GM19372 (cell line): ENCODE data around the gene U2AF1L4.

ENCODE experiments used
- ATAC-seq: cut with Tn5 transposase; IDR thresholded peaks from one replicate; pipeline ENCODE4 v1.9.1; 2021; ENCODE audit warnings: mild to moderate bottlenecking, low read depth, moderate library complexity; ENCODE audit not compliant: unreplicated experiment

The U2AF1L4 gene

DNA sequence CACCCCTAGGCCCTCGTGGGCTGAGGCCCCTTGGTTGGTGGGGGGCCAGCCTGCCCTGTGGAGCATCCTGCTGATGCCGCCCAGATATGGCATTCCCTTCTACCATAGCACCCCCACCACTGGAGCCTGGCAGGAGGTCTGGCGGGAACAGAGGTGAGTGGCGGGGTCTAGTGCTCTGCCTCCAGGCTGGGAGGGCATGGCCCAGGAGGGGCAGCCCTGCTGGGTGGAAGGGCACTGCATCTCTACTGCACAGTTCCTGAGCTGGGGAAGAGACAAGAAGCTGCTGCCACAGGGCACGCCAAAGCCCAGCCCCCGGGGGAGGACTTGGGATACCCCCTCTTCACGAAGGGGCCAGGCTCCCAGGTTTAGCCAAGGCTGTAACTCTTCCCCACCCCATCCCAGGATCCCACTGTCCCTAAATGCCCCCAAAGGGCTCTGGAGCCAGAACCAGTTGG lies 29.8 kb downstream of the U2AF1L4 start:
- ATAC-seq = no peak

DNA sequence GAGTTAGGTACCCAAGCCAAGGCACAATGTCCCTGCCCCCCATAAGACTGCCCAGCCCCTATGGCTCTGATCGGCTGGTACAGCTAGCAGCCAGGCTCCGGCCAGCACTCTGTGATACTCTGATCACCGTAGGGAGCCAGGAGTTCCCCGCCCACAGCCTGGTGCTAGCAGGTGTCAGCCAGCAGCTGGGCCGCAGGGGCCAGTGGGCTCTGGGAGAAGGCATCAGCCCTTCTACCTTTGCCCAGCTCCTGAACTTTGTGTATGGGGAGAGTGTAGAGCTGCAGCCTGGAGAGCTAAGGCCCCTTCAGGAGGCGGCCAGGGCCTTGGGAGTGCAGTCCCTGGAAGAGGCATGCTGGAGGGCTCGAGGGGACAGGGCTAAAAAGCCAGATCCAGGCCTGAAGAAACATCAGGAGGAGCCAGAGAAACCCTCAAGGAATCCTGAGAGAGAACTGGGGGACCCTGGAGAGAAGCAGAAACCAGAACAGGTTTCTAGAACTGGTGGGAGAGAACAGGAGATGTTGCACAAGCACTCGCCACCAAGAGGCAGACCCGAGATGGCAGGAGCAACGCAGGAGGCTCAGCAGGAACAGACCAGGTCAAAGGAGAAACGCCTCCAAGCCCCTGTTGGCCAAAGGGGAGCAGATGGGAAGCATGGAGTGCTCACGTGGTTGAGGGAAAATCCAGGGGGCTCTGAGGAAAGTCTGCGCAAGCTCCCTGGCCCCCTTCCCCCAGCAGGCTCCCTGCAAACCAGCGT lies 30.4 kb downstream of the U2AF1L4 start:
- ATAC-seq = no peak

DNA sequence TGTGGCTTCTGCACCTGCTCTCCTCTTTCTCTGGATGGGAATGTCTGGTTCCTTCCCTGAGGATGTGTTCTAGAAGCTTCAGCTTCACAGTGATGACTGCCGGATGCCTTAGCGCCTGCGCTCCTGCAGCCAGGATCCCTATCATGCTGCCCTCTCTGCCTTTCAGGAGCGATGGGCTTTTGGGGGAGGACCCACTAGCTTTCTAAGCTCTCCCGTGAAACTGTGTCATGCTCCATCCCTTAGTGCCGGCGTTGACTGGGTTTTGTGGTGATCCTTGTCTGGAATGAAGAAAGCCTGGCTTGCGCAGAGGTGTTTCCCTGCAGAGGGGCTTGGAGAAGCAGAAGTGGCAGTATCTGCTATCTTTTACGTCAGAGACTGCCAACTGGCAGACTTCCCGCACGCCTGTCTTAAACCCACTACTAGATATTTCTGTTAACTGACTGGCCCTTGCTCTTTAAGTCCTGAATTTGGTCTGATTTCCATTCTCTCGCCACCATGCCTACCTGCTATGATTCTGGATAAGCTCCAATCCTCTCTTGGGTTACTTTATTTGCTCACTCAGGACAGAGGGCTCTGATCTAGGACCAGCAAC lies 31.2 kb downstream of the U2AF1L4 start:
- ATAC-seq = no peak

DNA sequence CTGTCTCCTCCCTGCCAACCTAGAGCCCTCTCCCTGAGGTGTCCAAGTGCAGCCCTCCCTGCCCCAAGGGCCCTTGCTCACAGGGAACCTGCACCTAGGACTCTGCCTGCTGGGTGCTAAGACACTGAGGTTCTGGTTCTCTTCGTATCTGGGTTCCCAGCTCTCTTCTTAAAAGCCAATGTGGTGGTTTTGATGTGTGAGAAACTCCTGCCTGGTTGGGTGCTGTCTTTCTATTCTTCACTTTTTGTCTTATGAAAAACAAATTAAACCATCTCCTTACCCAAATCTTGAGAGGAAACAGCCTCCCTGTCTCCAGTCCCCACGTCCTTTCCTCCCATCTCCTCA lies 31.7 kb downstream of the U2AF1L4 start:
- ATAC-seq = no peak

DNA sequence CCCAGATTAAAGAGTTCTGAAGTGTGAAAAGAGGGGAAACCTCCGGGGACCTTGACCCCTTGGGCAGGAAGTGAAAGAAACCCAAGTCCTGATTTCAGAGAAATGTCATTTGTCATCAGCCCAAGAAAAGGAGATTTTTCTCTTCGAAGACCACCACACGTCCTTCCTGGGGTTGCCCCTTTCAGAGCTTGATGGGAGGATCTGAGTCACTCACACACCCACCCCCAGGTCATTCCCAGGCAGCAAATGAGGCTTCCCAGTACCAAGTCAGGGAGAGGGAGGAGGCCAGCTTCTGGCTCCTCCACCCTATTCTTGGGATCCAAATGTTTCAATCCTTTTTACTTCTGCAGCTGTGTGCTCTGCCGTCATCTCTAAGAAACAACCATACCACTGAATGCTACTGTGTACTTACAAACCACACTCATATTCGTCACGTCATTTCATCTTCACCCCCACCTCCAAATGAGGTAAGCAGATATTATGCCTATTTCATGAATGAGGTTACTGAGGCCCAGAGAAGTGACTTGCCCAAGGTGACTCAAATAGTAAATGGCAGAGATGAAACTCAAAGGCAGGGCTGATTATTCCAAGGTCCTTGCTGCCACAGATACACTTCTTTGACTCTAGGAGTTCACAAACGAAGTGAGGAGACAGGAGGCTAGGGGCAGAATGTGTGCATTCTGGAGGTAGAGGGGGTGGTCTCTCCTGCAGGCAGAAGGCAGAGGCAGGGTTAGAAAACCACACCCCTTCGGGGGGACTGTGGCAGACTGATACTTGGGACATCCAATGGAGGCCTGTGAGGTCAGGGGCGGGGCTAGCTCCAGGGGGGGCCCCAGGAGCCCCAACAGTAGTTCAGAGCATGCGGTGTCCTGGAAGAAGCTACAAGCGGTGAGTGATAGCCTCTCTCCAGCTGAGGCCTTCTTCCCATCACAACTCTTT lies 32.4 kb downstream of the U2AF1L4 start:
- no peak for ATAC-seq

DNA sequence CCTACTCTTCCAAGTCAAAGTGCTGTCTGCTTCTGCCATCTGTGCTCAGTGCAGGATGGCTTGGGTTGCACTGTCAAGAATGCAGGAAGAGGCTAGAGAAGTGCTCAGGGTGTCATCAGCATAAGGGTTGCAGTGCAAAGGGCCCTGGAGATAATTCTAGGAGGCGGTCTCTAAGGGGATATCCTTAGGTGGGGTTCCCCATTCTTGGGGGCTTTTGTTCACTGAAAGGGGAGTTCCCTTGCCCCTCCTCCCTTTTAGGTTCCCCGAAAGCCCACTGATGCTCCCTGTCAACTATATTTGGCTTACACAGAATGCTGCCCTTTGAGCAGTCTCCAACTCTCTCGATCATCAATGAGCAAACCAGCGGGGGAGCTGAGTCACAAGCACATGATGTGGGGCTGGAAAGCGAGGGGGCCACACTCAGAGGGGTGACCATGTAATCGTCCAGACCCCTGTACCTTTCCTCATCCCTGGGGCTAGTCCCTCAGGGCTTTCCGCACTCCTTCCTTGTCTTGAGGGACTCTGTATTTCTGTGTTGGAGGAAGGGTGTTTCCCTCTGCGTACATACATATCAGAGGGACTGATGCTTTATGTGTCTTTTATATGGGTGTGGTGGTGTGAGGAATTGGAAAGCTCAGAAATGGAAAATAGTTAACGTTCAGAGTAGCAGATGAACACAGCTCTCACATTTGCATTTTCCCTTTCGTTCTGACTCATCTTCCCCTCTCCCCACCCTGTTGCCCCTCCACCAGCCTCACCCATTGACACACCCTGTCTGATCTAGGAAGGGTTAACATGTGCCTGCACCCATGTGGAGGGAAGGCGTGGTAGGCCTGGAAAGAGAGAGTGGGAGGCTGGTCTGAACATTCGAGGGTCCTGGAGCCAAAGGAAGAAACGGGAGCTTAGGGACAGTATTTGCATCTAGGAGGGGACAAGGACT lies 34.2 kb downstream of the U2AF1L4 start:
- ATAC-seq = peak; percentile 36

DNA sequence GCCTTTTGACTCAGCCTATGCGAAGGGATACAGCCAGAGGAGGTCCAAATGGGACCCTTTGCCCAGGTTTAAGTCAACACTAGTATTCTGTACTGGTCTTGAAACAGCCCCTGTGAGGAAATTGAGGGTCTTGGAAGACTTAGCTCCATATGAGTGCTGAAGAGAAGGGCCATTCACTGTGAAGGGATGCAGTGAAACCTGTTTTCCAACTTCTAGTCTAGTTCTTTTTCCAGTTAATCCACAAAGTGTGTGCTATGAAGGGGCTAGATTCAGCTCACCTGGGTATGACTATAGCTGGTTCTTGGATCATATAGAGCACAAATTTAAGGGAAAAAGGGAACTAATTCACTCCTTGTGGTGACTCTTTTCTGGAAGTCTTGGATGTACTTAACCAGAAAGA lies 36.8 kb downstream of the U2AF1L4 start:
- ATAC-seq = no peak

DNA sequence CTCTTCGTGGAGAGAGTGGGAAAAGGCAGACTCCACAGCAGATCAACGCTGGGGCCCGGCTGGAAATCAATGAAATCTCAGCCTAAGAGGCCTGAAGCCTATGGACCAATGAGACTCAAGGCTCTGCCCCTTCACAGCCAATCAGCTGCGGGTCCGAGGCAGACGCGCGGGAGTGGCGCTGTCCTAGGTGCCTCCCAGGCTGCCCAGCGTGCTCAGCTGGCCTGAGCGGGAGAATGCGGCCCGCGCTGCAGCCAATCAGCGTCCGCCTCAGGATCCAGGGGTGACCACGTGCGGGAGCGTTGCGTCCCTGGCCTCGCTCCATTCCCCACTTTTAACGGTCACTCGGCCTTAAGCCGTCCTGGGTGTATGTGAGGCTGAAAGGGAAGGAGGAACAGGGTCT lies 41.0 kb downstream of the U2AF1L4 start, which contains the start of gene ZBTB32:
Gene ZBTB32, plus strand, starts transcription at position 341 of the 400 bp plus-strand sequence. CDS start 10,069 bp downstream, outside the sequence.
- ATAC-seq = no peak

DNA sequence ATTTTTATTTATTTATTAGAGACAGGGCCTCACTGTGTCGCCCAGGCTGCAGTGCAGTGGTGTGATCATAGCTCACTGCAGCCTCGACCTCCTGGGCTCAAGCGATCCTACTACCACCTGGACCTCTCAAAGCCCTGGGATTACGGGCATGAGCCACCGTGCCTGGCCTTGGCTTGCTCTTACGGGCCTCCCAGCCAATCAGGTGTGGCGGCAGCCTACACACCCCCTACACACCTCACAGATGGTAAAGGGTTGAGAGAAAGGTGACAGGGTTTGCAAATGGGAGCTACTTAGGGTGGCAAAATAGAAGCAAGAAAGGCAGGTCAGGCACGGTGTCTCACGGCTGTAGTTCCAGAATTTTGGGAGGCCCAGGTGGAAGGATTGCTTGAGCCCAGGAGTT lies 41.9 kb downstream of the U2AF1L4 start:
- no peak for ATAC-seq

DNA sequence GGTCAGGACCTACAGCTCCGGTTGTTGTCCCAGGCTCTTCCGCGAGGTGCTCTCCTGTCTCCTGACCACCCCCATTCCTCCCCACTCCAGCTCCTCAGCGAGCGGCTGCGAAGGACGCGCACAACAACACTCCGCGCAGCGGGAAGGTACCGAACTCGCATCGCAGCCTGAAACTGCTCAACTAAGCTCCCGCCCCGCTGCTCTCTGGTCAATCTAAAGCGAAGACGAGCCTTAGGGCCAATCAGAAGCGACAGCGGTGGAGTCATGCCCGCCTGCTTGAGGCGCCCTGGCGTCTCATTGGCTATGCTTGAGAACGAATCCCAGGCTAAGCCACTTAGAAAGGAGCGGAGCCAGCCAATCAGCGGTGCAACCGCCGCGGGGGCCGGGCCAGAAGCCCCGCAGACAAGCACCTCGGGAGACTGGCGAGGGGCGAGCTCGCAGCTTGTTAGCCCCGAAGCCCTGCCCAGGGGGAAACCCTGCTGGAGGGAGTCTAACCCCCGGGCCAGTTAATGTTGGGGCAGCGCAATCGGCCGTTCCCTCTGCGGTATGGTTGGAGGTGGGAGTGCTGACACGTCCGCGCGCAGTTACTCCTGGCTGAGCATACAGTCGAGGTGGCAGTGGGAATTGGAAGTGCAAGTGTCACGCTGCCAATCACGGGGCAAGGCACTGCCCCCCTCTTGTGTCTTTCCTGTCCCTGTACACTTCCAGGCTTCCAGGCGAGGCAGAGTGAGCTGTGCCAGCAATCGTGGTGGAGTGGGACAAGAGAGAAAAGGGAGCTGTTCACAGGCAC lies 42.8 kb downstream of the U2AF1L4 start:
- ATAC-seq = peak; percentile 96

DNA sequence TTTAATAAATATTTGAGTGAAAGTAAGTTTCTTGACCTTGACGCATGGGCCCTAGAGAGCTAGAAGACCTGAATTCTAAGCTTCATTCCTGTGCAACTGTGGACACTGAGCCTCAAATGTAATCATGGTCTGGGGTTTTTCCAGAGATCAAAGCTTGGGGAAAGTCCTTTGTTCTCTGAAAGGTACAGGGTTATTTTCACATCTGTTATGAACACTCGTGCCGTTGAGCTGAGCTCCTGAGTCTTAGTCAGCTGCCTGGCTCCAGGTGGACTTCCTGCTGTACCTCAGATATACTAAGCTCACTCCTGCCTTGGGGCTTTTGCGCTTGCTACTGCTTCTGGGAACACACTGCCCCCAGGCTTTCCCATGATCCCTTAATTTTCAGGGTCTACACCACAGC lies 48.4 kb downstream of the U2AF1L4 start:
- ATAC-seq = no peak

DNA sequence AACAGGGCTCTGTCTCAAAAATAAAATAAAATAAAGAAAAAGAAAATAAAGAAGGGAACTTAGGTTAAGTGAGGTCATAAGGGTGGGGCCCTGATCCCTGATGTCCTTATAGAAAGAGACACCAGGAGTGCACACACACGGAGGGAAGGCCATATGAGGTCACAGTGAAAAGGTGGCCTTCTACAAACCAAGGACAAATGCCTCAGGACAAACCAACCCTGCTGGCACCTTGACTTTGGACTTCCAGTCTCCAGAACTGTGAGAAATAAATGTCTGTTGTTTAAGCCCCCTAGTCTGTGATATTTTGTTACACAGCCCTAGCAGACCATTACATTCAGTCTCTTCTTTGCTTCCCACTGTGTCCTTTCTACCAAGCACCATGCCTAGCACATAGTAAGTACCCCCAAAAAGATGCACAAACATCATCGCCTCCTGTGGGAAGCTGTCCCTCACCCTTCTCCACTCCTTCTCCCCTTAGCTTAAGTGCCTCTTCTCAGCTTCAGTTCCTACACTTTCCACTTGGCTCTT lies 49.3 kb downstream of the U2AF1L4 start:
- no peak for ATAC-seq

DNA sequence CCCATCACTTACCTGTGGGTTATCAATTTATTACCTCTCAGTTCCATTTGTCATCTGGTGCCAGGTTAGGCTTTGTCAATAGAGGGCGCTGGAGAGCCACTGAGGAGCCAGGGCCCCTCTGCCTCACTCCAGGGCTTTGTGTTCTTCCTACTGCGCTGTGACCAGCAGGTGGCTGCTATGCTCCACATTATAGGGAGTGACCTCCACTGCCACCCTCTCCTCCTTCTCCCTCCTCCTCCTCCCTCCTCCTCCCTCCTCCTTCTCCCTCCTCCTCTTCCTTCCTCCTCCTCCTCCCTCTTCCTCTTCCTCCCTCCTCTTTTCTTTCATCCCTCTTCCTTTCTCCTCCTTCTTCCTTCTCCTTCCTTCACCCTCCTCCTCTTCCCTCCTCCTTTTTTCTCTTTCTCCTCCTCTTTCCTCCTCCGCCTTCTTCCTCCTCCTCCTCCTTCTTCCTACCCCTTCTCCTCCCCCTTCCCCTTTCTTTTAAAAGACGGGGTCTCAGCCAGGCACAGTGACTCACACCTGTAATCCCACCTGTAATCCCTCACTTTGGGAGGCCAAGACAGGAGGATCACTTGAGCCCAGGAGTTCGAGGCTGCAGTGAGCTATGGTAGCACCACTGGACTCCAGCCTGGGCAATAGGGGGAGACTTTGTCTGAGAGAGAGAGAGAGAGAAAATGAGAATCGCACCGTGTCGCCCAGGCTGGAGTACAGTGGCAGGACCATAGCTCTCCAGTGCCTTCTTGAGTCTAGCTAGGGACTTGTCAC lies 51.2 kb downstream of the U2AF1L4 start:
- no peak for ATAC-seq

DNA sequence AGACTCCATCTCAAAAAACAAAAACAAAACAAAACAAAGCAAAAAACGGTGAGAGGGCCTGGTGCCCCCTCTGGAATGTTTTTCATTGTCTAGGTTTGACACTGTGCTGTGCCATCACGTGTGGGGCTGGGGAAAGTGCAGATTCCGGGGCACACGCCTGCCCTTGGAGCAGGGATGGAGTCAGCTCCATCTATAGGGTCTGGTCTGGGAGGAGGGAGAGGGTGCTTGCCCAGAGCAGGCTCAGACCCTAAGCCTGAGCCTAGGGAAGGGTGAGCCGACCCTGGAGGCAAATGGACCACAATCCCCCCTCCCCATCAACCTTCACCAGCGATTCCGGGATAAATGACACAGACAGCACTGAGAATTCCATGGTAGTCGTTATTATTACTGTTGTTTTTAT lies 51.8 kb downstream of the U2AF1L4 start:
- no peak for ATAC-seq
